ENCODE data around the gene CFAP74. TPM values are rescaled to one million over a fixed set of nuclear protein-coding genes. Genes with fewer than 3 reads are reported as not detected.

Gene CFAP74
- total and polyA plus RNA-seq, 9 donors = 0.05 to 8.0 (median 0.58) TPM; not detected in 1

DNA sequence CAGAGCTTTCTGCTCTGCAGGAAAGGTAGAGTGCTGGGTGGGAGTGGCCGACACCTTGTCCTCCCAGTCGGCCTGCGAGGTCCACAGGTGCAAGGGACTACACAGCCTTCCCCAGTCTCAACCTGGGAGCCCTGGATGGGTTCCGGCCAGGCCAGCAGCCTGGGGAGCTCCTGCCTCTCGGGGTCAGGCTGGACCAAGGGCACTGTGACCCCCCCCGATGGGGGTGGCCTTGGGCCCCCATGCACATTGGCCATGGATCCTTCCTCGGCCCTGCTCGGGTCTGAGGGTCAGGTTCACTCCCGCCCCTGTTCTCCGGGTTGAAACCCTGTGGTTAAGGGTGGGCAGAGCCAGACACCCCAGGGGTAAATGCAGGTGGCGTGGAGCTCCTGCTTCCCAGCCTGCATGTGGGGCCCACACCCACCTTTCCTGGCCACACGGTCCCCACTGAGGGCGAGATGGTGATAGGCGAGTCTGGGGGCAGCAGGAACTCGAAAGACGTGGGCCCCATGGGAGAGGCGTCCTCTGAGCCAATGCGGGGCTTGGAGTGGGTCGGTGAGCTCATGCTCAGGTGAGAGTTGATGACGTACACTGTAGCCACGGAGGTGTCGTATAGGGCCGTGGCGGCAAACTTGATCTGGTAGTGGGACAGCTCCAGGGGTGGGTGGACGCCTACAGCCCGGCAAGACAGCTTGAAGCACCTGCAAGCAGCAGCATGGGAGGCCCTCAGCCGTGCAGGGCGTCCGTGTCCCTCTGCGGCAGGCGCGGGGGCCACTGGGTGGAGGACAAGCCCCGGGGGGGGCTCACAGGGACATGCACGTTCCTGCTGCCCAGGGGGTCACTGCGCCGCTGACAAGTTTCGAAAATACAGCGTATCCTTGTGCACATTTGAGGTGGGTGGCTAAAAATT lies 73.7 kb downstream of the CFAP74 start:
- no peaks in the 10 kb centered on the region for H3K9me3 ChIP-seq
- TF ChIP-seq EP300 (IDR thresholded peaks at IDR 0.05) (no peak), POLR2A (IDR thresholded peaks at IDR 0.05) (no peak)
- TF ChIP-seq, protein P1, sequence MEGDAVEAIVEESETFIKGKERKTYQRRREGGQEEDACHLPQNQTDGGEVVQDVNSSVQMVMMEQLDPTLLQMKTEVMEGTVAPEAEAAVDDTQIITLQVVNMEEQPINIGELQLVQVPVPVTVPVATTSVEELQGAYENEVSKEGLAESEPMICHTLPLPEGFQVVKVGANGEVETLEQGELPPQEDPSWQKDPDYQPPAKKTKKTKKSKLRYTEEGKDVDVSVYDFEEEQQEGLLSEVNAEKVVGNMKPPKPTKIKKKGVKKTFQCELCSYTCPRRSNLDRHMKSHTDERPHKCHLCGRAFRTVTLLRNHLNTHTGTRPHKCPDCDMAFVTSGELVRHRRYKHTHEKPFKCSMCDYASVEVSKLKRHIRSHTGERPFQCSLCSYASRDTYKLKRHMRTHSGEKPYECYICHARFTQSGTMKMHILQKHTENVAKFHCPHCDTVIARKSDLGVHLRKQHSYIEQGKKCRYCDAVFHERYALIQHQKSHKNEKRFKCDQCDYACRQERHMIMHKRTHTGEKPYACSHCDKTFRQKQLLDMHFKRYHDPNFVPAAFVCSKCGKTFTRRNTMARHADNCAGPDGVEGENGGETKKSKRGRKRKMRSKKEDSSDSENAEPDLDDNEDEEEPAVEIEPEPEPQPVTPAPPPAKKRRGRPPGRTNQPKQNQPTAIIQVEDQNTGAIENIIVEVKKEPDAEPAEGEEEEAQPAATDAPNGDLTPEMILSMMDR (IDR thresholded peaks at IDR 0.05) = no peak
- intact Hi-C loops (cut with DNase I) = no loop called here

DNA sequence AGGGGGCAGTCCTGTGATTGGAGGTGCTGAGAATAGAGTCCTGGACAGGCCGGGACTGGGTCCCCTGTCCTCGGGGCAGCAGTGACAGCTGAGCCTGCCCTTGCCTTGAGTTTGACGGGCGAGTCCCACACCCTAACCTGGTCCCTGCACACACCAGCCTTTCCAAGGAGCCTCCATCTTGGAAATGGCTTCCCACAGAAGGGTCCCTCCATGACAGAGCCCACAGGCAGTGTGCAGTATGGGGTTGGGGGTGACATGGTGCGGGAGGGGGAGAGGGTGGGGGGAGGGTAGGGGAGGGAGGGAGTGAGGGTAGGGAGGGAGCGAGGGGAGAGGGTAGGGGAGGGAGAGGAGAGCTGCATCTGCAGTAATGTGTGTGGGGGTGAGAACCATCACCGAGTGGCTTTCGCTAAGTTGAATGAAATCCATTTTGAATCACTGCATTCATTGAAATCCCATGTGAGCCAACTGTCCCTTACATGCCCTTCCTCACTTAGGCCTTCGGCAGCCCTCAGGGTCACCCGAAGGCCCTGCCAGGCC lies 74.4 kb downstream of the CFAP74 start:
- Histone ChIP-seq H3K4me3 (no peak overlapping the region), H3K27me3 (no peaks in the 10 kb centered on the region), H3K4me1 (ENCODE audit: insufficient read depth) (no peaks in the 10 kb centered on the region), H3K36me3 (no peaks in the 10 kb centered on the region), H3K9me3 (no peaks in the 10 kb centered on the region), H3K27ac (no peak overlapping the region)
- TF ChIP-seq, protein P1 (IDR thresholded peaks at IDR 0.05) = no peak
- TF ChIP-seq EP300 (IDR thresholded peaks at IDR 0.05) (no peak), POLR2A (IDR thresholded peaks at IDR 0.05) (no peak)
- intact Hi-C loops (cut with DNase I) = no loop called here
- DNase-seq = peak in 1 of 5 donors; percentile 19
- WGBS, 3 donors = 62 to 66% (median 63%) methylated on average over 7 to 10 of the region's 10 CpGs

More for the DNA sequence above, 73.7 kb downstream of the CFAP74 start:
- no peak overlapping the region for H3K27ac ChIP-seq
- DNase-seq = peak in 1 of 5 donors; percentile 29
- H3K27me3 ChIP-seq = no peaks in the 10 kb centered on the region
- H3K4me1 ChIP-seq (ENCODE audit: insufficient read depth) = no peaks in the 10 kb centered on the region
- H3K36me3 ChIP-seq = no peaks in the 10 kb centered on the region
- no peak overlapping the region for H3K4me3 ChIP-seq
- 80 to 83% (median 82%) methylated on average over 38 of the region's 38 CpGs for WGBS, 3 donors

DNA sequence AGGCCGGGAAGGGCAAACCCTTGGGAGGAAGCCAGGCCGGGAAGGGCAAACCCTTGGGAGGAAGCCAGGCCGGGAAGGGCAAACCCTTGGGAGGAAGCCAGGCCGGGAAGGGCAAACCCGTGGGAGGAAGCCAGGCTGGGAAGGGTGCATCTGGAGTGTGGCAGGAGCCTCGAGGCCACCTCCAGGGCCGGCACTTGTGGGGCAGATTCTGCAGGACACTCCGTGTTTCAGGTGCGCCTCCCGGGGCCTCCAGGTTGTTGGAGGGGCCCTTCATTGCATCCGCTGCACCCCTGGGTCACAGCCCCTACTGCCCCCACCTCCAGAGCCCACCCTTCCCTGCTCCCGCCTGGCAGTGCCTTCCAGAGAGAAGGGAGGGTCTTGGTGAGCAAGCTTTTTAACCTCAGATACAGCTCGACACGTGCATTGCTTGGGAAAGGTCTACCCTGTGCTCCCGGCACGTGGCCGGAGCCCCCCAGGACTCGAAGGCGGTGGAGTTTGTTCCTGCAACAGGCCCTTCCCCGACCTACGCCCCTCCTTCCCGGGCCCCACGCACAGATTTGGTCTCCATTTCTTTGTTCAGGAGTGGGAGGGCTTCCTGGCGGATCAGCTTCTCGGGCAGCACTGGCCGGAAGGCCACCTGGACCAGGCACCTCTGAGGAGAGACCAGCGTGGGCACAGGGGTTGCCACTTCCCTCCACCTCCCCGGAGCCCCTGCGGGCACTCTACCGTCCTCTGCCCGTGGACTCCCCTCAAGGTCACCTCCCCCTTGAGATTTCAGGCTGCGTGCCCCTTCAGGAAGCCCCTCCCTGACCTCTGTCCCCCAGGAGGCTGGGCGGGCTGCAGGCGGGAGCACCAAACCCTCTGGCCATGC lies 75.1 kb downstream of the CFAP74 start:
- intact Hi-C loops (cut with DNase I) = no loop called here
- no peak overlapping the region for H3K27ac ChIP-seq
- no peaks in the 10 kb centered on the region for H3K9me3 ChIP-seq
- H3K36me3 ChIP-seq = no peaks in the 10 kb centered on the region
- no peaks in the 10 kb centered on the region for H3K27me3 ChIP-seq
- TF ChIP-seq POLR2A (IDR thresholded peaks at IDR 0.05) = no peak
- TF ChIP-seq, protein P1 (IDR thresholded peaks at IDR 0.05) = no peak
- no peak for TF ChIP-seq EP300 (IDR thresholded peaks at IDR 0.05)
- WGBS, 3 donors = 54 to 73% (median 67%) methylated on average over 31 to 33 of the region's 34 CpGs
- H3K4me3 ChIP-seq = no peak overlapping the region
- peak in 1 of 5 donors; percentile 30 for DNase-seq
- H3K4me1 ChIP-seq (ENCODE audit: insufficient read depth) = no peaks in the 10 kb centered on the region

DNA sequence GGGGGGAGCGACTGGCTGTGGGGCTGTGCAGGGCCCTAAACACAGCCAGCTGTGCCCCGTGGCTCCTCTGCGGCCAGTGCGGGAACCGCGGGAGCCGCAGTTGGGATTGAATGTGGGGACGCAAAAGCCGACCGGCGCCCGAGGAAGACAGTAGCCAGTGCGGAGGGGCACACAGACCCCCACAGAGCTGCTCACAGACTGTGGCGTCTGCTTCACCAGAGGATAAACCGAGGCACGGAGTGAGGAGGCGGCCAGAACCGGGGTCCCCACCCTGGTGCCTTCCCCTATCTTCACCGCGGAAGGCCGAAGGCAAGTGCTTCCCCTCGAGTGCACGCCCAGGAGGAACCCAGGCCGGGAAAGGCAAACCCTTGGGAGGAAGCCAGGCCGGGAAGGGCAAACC lies 75.8 kb downstream of the CFAP74 start:
- no peaks in the 10 kb centered on the region for H3K9me3 ChIP-seq
- TF ChIP-seq, protein P1 (IDR thresholded peaks at IDR 0.05) = no peak
- TF ChIP-seq EP300 (IDR thresholded peaks at IDR 0.05) (no peak), POLR2A (IDR thresholded peaks at IDR 0.05) (no peak)
- intact Hi-C loops (cut with DNase I) = no loop called here
- H3K4me1 ChIP-seq (ENCODE audit: insufficient read depth) = no peaks in the 10 kb centered on the region
- H3K27ac ChIP-seq = no peak overlapping the region
- no peaks in the 10 kb centered on the region for H3K36me3 ChIP-seq
- WGBS, 3 donors = 85 to 91% (median 86%) methylated on average over 25 of the region's 25 CpGs
- peak in 2 of 5 donors; percentile 17 to 30 for DNase-seq
- H3K27me3 ChIP-seq = no peaks in the 10 kb centered on the region
- H3K4me3 ChIP-seq = no peak overlapping the region
